Measurements from ENCODE around the gene TMEM45B. TPM values are rescaled to one million over a fixed set of nuclear protein-coding genes. Genes with fewer than 3 reads are reported as not detected.
"Not testable (repeated sequence)": the region's sequence is repeated elsewhere in the genome, so short reads cannot be mapped to it uniquely, and the experiment has no call there.

The TMEM45B gene
- total RNA-seq, 1 donor from 2014 or later = 0.87 TPM

- no peak for DNase-seq (ENCODE audit: low spot score)
Measured at GRCh38 chr11:129804012-129804411, 11.6 kb upstream of the TMEM45B start.

DNA sequence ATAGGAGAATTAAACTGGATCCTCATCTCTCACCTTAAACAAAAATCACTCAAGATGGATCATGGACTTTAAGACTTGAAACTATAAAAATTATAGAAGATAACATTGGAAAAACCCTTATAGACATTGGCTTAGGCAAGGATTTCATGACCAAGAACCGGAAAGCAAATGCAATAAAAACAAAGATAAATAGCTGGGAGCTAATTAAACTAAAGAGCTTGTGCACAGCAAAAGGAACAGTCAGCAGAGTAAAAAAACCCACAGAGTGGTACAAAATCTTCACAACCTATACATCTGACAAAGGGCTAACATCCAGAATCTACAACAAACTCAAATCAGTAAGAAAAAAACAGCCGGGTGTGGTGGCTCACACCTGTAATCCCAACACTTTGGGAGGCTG, 7.4 kb upstream of the TMEM45B start:
- not testable (repeated sequence) for DNase-seq (ENCODE audit: low spot score)

- no peak for DNase-seq (ENCODE audit: low spot score)
Measured at GRCh38 chr11:129813231-129813791, 2.3 kb upstream of the TMEM45B start.

GRCh38 chr11:129814244-129815014, 1.2 kb upstream of the TMEM45B start:
- DNase-seq (ENCODE audit: low spot score) = no peak

- no peak for DNase-seq (ENCODE audit: low spot score)
Measured at GRCh38 chr11:129817534-129818051, 1.9 kb downstream of the TMEM45B start.

DNA sequence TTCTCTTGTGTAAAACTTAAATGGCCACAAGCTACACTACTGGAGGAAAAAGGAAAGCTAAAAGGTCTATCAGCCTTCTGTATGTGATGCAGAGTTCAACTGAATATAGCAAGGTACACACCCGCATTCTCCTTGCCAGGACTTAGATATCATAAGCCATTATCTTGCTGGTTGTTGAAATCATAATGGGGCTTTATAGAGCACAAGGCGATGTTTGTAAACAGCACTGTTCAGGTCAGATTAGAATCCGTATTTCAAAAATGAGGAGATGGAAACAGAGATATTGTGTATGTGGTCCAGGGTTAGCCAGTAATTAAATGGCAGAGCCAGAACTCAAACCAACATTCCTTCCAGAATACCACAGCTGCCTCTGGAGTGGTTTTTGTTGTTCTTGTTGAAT, 2.6 kb downstream of the TMEM45B start:
- DNase-seq (ENCODE audit: low spot score) = not testable (repeated sequence)

- no peak for DNase-seq (ENCODE audit: low spot score)
Measured at GRCh38 chr11:129819237-129819636, 3.6 kb downstream of the TMEM45B start.

DNA sequence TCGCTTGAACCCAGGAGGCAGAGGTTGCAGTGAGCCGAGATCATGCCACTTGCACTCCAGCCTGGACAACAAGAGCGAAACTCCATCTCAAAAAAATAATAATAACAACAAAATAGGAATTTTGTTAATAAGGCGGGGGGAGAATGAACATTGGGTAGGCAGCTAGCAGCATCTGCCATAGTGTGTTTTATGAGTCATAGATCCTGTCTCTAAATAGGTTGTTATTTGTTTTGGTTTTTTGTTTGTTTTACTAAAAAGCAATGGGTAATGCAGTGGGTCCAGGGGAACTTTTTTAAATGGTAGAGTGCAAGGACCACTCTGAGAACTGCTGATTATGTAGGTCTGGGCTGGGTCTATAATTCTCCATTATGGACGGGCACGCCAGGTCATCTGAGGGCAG, 4.6 kb downstream of the TMEM45B start:
- not testable (repeated sequence) for DNase-seq (ENCODE audit: low spot score)

GRCh38 chr11:129823281-129823680, 7.6 kb downstream of the TMEM45B start:
- not testable (repeated sequence) for DNase-seq (ENCODE audit: low spot score)

- DNase-seq (ENCODE audit: low spot score) = not testable (repeated sequence)
Measured at GRCh38 chr11:129823799-129824198, 8.2 kb downstream of the TMEM45B start.

- no peak for DNase-seq (ENCODE audit: low spot score)
Measured at GRCh38 chr11:129825380-129825779, 9.7 kb downstream of the TMEM45B start.

DNA sequence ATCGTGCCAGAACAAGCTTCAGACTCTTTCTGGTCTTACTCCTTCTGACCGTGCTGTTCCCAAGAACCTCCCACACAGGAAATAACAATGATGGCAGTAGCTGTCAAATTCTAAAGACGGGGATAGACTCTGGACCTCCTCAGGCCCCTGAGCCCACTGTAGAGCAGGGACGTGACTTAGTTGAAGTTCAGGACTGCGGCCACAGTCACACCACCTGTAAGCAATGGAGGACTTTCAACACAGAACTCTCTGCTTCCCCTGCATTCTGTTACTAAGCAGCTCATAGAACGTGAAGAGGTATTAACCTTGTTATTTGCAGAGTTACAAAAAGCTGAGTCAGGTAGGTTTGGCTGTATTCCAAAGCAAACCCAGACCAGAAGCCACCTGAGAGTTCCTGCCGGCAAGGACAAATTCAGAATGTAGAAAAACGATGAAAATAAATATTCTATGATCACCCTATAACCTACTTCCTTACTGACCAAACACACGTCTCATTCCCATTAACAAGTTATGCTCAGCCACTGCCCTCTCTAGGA, 12.7 kb downstream of the TMEM45B start:
- no peak for DNase-seq (ENCODE audit: low spot score)

GRCh38 chr11:129829497-129829896, 13.8 kb downstream of the TMEM45B start:
- DNase-seq (ENCODE audit: low spot score) = not testable (repeated sequence)

DNA sequence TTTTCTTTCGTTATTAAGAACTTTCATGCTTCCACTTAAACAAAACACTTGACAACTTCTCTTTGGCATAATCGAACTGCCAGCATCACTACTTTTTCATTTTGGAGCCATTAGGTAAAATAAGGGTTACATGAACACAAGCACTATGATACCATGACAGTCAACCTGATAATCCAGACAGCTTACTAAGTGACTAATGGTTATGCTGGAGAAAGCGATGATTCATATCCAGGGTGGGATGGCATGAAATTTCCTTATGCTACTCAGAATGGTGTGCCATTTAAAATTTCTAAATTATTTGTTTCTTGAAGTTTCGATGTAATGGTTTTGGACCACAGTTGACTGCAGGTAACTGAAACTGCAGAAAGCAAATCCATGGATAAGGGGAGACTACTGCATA, 15.6 kb downstream of the TMEM45B start:
- not testable (repeated sequence) for DNase-seq (ENCODE audit: low spot score)

GRCh38 chr11:129833260-129833659, 17.6 kb downstream of the TMEM45B start:
- not testable (repeated sequence) for DNase-seq (ENCODE audit: low spot score)

DNA sequence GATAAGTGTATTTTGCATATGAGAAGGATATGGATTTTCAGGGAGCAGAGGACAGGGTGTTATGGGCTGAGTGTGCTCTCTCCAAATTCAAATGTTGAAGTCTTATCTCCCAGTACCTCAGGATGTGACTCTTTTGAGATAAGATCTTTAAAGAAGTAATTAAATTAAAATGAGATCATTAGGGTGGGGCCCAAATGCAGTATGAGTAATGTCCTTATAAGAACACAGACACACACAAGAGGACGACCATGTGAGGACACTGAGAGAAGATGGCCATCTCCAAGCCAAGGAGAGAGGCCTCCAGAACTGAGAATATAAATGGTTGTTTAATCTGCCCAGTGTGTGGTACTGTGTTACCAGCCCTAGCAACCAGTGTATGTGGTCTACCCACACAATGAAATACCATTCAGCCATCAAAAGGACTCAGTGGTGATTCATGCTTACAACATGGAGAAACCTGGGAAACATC, 20.8 kb downstream of the TMEM45B start:
- not testable (repeated sequence) for DNase-seq (ENCODE audit: low spot score)

DNA sequence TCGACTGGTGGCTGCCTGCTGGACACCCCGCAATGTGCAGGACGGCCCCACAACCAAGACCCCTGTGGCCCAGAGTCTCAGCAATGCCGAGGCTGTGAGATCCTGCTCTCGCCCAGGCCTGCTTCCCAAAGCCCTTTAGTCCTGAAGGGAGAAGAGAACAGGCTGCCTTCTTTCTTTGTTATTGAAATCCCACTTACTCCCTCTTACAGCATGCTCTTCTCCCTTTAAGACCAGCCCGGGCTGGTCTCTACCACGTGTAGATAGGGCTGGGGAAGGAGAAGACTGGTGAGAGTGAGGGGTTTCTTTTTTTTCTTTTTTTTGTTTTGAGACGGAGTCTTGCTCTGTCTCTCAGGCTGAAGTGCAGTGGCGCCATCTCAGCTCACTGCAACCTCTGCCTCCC, 21.3 kb downstream of the TMEM45B start:
- no peak for DNase-seq (ENCODE audit: low spot score)

- no peak for DNase-seq (ENCODE audit: low spot score)
Measured at GRCh38 chr11:129840236-129840635, 24.6 kb downstream of the TMEM45B start.

DNA sequence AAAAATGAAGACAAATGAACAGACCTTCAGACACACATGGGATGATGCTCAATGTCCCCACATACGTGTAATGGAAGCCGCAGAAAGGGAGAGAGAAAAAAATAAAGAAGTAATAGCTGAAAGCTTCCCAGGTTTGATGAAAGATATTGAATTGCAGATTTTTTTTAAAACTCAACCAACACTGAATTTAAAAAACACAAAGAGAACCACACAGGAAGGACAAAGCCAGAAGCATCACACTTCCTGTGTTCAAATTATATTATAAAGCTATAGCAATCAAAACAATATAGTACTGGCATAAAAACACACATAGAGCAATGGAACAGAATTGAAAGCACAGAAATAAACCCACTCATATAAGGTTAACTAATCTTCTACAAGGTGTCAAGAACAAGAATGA, 26.5 kb downstream of the TMEM45B start:
- DNase-seq (ENCODE audit: low spot score) = no peak

DNA sequence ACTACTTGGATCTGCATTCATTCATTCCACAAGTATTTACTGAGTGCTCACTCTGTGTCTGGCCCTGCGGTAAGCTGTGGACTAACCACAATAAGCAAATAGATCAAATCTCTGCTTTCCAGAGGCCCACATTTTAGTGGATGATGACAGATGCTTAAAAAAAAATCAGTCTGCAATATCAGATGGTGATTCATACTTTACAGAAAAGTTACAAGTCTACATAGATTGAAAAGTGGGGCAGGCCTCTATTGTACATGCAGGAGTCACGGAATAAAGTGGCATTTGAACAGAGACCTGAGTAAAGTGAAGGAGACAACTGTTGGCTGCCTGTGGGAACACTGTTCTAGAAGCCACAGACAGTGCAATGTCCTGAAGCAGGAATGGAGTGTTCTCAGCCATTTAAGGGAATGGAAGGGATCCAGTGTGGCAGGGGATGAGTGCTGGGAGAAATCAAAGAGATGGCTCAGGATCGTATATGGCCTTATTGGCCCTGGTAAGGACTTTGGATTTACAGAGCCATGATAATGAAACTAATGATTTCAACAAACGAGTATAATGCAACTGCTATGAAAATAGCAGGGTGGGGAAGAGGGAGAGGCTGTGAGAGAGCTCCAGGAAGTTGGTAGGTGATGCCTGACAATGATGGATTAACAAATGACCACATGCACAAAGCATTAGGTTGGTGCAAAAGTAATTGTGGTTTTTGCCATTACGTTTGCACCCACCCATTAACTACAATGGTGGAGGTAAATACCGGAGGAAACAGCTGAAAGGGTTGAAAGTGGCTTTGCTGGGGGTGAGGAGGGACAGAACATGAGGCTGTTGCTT, 31.1 kb downstream of the TMEM45B start:
- DNase-seq (ENCODE audit: low spot score) = no peak

DNA sequence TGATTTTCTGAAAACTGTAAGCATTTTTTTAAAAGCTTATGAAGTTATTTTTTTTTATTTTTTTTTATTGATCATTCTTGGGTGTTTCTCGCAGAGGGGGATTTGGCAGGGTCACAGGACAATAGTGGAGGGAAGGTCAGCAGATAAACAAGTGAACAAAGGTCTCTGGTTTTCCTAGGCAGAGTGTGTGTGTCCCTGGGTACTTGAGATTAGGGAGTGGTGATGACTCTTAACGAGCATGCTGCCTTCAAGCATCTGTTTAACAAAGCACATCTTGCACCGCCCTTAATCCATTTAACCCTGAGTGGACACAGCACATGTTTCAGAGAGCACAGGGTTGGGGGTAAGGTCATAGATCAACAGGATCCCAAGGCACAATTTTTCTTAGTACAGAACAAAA, 31.7 kb downstream of the TMEM45B start:
- DNase-seq (ENCODE audit: low spot score) = not testable (repeated sequence)

Data from mesenteric fat pad (tissue), 1 donor.